Stimulated activated CD8-positive, alpha-beta memory T cell treated with anti-CD3 and anti-CD28 coated beads, Interleukin-15, amount 100 ng/mL, for 1 hour (primary cell): Measurements from ENCODE around the gene ANHX.
"Not testable (repeated sequence)": the region's sequence is repeated elsewhere in the genome, so short reads cannot be mapped to it uniquely, and the experiment has no call there.

Source experiments
- DNase-seq: peaks from one replicate; pipeline ENCODE4 v3.0.0-alpha.2; 2020; ENCODE audit warnings: low read depth

The ANHX gene

GRCh38 chr12:133235401-133236112 lies at the start of gene ANHX:
ANHX (minus strand) TSS chr12:133235877; CDS start chr12:133234356, 1,521 bp downstream.
- no peak for DNase-seq

- DNase-seq: not testable (repeated sequence)
Observed at GRCh38 chr12:133264668-133265067, 29.0 kb upstream of the ANHX start.

- no peak for DNase-seq
Observed at GRCh38 chr12:133264173-133264572, 28.5 kb upstream of the ANHX start.

- DNase-seq: no peak
Observed at GRCh38 chr12:133256321-133256720, 20.6 kb upstream of the ANHX start.

- not testable (repeated sequence) for DNase-seq
Observed at GRCh38 chr12:133255833-133256232, 20.2 kb upstream of the ANHX start.

- DNase-seq: no peak
Observed at GRCh38 chr12:133251732-133252131, 16.1 kb upstream of the ANHX start.

GRCh38 chr12:133236556-133236955 lies 879 bp upstream of the ANHX start:
- no peak for DNase-seq

GRCh38 chr12:133236144-133236543 lies 467 bp upstream of the ANHX start:
- no peak for DNase-seq

GRCh38 chr12:133234971-133235370 lies 706 bp downstream of the ANHX start:
- no peak for DNase-seq

GRCh38 chr12:133233993-133234564 lies 1.6 kb downstream of the ANHX start:
- DNase-seq: no peak

GRCh38 chr12:133233006-133233405 lies 2.7 kb downstream of the ANHX start:
- DNase-seq: no peak

GRCh38 chr12:133231001-133231400 lies 4.7 kb downstream of the ANHX start:
- DNase-seq: no peak

- no peak for DNase-seq
Observed at GRCh38 chr12:133227281-133227852, 8.3 kb downstream of the ANHX start.

- no peak for DNase-seq
Observed at GRCh38 chr12:133226690-133227089, 9.0 kb downstream of the ANHX start.

- no peak for DNase-seq
Observed at GRCh38 chr12:133225527-133225926, 10.2 kb downstream of the ANHX start.

- DNase-seq: no peak
Observed at GRCh38 chr12:133222211-133222610, 13.5 kb downstream of the ANHX start.

GRCh38 chr12:133221241-133221640 lies 14.4 kb downstream of the ANHX start:
- no peak for DNase-seq

- no peak for DNase-seq
Observed at GRCh38 chr12:133220521-133220920, 15.2 kb downstream of the ANHX start.

GRCh38 chr12:133217219-133217618 lies 18.5 kb downstream of the ANHX start:
- DNase-seq: no peak

GRCh38 chr12:133215724-133216123 lies 20.0 kb downstream of the ANHX start:
- DNase-seq: no peak

GRCh38 chr12:133206390-133206789 lies 29.3 kb downstream of the ANHX start:
- DNase-seq: no peak

GRCh38 chr12:133204264-133204603 lies 31.4 kb downstream of the ANHX start:
- DNase-seq: no peak

- DNase-seq: no peak
Observed at GRCh38 chr12:133203344-133204263, 32.1 kb downstream of the ANHX start.
